Esophagus muscularis mucosa (tissue), 3 donors: ENCODE data around the gene FXYD4.

Experiments used
- POLR2A ChIP-seq: fragments of 450-650 bp; IDR thresholded peaks from one replicate; pipeline ENCODE4 v1.6.1; 2017; ENCODE audit warnings: antibody characterized with exemption, moderate library complexity, mild to moderate bottlenecking, low read depth
- TF ChIP-seq, protein P1 (sequence below), 3 experiments: fragments of 200-600 bp in 2 of 3; fragments of 450-650 bp in 1 of 3; sonication (generic) in 2 of 3; IDR thresholded peaks; one replicate each; pipeline ENCODE4 v1.5.1; 2017 to 2019; ENCODE audit warnings: antibody characterized with exemption in 3 of 3, mild to moderate bottlenecking in 2 of 3, moderate library complexity in 1 of 3

DNA sequence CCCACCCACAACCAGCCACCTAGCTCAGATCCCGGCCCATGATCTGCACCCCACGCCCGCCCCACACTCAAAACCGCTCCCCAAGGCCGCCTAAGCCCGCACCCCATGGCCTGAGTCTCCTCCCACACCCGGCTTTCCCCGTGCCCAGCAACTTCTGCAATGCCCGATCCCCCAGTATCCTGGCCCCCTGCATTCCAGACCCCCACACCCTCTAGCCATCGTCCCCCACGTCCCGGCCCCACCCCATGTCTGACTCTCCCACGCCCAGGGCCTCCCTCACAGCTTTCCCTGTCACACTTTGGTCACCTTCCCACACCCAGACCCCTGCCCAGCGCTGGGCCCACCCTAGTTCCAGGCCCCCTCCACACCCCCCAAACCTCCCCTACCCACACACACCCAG is 20.1 kb upstream of the FXYD4 start:
- no peak for TF ChIP-seq POLR2A
- TF ChIP-seq, protein P1, sequence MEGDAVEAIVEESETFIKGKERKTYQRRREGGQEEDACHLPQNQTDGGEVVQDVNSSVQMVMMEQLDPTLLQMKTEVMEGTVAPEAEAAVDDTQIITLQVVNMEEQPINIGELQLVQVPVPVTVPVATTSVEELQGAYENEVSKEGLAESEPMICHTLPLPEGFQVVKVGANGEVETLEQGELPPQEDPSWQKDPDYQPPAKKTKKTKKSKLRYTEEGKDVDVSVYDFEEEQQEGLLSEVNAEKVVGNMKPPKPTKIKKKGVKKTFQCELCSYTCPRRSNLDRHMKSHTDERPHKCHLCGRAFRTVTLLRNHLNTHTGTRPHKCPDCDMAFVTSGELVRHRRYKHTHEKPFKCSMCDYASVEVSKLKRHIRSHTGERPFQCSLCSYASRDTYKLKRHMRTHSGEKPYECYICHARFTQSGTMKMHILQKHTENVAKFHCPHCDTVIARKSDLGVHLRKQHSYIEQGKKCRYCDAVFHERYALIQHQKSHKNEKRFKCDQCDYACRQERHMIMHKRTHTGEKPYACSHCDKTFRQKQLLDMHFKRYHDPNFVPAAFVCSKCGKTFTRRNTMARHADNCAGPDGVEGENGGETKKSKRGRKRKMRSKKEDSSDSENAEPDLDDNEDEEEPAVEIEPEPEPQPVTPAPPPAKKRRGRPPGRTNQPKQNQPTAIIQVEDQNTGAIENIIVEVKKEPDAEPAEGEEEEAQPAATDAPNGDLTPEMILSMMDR (IDR thresholded peaks at IDR 0.05) = no peak
